HG03442 (cell line): ENCODE data around the gene CWC15.
"Not testable (repeated sequence)": the region's sequence is repeated elsewhere in the genome, so short reads cannot be mapped to it uniquely, and the experiment has no call there.

Source experiments
- ATAC-seq: cut with Tn5 transposase; IDR thresholded peaks from one replicate; pipeline ENCODE4 v1.9.1; 2021; ENCODE audit warnings: mild to moderate bottlenecking, moderate library complexity; ENCODE audit not compliant: unreplicated experiment

Gene CWC15

GRCh38 chr11:94956963-94957362 is 16.4 kb downstream of the CWC15 start:
- no peak for ATAC-seq

GRCh38 chr11:94954753-94955152 is 18.6 kb downstream of the CWC15 start:
- no peak for ATAC-seq

DNA sequence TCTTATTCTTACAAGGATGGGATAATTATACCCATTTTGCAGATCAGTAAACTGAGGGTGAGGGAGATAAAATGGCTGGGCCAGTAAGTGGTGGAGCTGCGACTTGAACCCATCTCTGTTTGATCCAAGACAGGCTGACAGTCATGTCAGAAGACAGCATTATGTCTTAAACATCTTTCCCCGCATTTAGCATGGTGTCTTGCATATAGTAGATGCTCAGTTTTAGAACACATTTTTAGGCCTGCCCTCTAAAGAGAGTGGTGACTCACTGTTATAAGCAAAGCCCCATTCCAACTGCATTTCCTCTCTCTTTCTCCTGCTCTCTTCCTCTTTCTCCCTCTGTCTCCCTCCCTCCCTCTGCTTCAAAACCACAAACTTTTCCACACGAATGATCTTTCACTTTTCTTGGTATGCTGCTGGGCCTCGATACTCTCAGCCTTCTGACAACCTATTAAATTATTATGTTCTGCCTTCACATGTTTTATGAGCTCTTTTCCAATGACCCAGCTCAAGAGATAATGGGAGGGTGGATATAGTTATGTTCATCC is 25.2 kb downstream of the CWC15 start:
- no peak for ATAC-seq

DNA sequence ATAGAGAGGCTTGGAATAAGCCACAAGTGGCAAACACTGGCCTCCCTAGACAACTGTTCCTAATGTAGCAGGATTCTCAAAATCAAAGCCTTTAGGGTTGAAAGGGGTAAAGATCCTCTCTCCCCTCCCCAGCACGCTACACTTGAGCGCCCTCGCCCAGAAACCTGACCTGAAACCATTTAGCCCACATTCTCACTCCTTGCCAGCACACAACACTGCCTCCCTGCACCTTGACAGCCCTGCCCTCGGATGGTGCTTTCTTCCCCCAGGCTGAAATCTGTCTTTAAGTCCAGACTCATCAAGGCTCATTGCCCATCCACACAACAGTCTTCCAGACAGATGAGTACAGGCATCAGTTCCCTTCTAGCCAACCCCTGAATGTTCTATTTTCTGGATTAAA is 26.5 kb downstream of the CWC15 start:
- no peak for ATAC-seq

DNA sequence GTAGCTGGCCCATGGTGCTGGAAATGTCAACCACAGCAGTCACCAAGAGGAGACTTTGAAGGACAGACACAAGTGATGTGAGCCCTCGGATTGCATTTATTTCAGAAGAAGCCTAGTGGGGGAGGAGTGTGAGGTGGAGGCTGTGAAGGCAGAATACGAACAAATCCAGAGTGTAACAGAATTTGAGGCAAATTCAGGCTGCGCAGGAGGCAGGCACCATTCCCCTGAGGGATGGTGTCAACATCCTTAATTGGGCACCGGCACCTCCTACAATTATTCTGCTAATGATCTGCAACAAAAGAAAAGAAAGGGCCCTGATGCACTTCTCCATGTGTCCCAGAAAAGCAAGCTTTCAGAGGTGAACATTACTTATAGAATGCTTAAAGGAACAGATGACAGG is 32.2 kb downstream of the CWC15 start:
- no peak for ATAC-seq

GRCh38 chr11:94939346-94939745 is 34.0 kb downstream of the CWC15 start:
- no peak for ATAC-seq

DNA sequence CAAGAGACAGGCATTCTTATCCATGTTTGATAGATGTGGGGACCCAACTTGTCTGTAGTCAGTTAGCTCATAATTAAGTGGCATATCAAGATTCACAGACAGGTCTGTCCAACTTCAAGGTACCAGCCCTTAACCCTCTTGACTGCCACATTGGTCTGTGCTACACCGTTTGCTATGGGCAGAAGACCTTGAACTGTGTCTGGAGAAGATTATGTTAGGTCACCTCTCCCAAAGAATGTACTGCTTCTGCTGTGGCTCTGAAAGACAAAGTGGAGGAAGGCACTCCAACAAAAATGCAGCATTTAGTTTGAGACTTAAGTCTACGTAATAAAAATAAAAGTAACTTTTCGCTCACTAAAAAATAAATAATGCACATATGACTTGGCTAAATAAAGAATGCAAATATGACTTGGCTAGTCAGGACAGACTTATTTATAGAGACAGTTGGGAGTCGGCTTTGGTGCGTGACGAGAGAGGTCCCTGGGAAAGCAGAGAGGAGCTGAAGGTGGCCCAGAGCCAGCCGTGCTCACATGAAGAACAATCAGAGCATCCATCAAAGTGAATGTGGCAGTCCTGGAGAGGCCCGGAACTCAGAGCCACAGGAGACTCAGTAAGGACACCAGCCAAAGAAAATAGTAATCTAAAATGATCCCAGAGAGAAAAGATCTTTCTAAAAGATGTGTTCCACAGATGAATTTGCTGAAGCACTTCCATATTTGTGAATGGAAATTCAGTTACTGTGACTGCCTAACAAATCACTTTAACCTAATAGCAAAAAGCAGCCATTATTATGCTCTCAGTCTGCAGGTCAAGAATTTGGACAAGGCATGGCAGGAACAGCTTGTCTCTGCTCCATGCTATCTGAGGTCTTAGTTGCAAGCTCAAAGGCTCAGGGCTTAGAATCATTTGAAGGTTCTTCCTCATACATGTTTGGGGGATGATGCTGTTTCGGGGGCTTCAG is 35.0 kb downstream of the CWC15 start:
- no peak for ATAC-seq

GRCh38 chr11:94934846-94935245 is 38.5 kb downstream of the CWC15 start:
- no peak for ATAC-seq

DNA sequence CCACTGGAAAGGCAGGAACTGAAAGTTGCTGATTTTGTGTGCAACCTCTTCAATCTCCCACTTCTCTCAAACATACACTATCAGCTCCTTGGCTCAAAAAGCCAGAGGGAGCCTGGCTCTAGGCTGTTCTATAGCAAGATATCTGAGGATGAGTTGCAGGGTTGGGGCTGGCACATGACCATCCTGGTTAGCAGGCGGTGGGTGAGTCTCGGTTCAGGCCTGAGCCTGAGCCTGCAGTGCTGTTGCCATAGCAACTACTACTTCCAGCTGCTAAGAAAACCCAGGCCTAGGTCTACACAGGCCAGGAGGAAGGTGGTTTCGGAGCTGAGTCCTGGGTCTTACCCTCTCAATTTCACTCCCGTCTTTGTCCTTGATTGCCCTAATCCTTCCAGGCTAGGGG is 39.0 kb downstream of the CWC15 start:
- ATAC-seq, result no peak

DNA sequence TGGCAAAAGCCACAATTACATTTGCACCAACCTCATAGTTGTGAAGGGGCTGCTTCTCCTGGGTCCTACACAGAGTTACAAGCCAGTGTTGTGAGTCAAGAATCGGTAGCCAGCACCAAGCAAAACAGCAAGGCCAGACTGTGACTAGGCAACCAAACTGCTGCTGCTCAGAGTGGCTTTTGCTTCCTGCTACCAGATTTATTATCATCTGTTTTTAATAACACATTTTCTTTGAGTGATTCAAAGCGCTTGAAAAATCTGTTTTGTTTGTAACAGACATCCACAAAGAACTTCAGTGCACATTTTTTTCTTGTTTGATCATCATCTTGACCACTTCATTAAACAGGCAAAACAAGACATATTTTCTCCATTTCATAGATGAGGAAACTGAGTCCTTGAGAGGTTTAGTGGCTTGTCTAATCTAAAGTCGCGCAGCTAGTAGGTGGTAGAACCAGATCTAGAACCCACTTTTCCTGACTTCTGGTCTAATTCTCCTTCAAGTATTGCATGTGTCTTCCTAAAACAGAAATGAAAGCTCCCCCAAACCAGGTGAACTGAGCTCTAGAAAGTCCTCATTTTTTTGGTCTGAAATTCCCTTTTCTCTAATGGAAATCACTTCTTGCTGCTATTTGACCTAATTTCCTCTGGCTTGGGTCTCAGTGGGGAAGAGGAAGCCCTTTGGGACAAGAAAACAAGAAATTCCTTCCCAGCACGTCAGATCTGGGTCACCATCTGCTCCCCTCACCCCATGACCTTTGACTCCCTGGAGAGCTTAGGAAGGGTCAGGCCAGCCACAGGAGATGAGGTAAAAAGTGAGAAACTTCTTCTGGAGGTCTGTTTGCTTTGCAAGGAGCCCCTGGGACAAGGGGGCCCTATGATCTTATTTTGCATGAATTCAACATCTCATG is 39.9 kb downstream of the CWC15 start:
- no peak for ATAC-seq

GRCh38 chr11:94932503-94932902 is 40.9 kb downstream of the CWC15 start:
- no peak for ATAC-seq

- not testable (repeated sequence) for ATAC-seq
These were observed 41.3 kb downstream of the CWC15 start for GRCh38 chr11:94932072-94932471.

- no peak for ATAC-seq
These were observed 45.0 kb downstream of the CWC15 start for GRCh38 chr11:94928117-94928990.

DNA sequence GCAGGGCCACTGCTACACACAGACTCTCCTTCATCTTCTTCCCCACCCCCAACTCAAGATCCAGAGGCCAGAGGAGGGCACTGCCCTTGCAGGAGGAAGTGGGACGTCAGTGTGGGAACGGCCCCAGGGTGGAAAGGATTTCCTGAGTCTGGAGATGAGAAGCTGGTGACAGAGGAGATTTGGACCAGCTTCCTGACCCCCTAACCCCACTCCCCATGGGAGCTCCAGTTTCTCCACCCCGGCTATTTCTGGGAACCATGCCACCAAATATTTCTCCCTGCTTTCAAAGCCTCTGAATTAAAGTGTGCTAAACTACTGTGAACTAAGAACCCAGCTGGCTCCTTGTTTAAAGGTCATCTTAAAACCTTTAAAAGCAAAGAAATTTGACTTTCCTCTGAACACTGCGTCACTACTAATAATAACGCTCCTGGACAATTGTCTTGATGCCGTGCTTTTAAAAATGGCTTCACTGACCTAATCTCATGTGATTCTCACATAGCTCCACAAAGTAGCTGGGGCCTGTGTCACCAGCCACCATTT is 46.6 kb downstream of the CWC15 start:
- ATAC-seq, result no peak

DNA sequence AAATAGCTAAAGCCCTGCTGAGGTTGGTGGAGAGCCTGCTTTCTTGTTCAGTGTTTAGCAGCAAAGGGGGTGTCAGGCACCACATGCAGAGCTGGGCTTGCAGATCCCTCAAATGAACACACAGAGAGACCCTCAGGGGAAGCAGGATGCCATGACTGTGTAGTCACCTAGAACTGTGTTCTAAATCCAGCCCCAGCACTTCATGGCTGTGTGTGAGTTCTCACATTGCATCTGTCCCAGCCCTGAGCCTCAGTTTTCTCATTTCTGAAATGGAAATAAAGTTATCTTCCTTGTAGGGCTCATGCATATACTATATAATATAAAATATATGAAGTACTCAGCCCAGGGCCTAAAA is 47.1 kb downstream of the CWC15 start:
- ATAC-seq, result no peak

- ATAC-seq, result no peak
These were observed 47.7 kb downstream of the CWC15 start for GRCh38 chr11:94925422-94926270.

- no peak for ATAC-seq
These were observed 48.7 kb downstream of the CWC15 start for GRCh38 chr11:94924612-94925011.

DNA sequence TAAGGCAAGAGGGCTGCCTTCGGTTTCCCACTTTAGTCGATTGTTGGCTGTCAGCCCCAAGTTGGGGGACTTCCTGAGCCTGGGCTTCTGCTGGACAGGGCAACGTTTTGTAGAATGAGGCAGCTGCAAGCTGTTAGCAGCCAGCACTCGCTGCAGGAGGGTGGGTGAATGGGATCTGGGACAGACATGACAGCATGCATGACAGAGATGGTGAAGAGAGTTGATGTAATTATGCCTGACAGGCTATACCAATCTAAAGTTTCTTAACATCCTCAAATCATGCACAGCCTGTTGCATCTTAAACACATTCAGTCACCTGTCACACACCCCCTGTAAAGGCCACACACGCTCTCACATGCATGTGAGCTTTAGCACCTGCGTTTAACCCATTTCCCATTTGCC is 49.2 kb downstream of the CWC15 start:
- ATAC-seq, result no peak

GRCh38 chr11:94923004-94923334 is 50.4 kb downstream of the CWC15 start:
- ATAC-seq, result no peak
